GM20000 (cell line): ENCODE data around the gene SYNGR3.
"Not testable (repeated sequence)": the region's sequence is repeated elsewhere in the genome, so short reads cannot be mapped to it uniquely, and the experiment has no call there.

ENCODE experiments used
- DNase-seq: peaks from one replicate; pipeline ENCODE4 v3.0.0; 2012; ENCODE audit warnings: low spot score
- TF ChIP-seq, protein P1 (sequence below): IDR thresholded peaks from 2 replicates; pipeline ENCODE4 v1.5.1; 2012; ENCODE audit warnings: mild to moderate bottlenecking, control low read depth; ENCODE audit errors: extremely low read depth, missing control alignments

SYNGR3 gene

DNA sequence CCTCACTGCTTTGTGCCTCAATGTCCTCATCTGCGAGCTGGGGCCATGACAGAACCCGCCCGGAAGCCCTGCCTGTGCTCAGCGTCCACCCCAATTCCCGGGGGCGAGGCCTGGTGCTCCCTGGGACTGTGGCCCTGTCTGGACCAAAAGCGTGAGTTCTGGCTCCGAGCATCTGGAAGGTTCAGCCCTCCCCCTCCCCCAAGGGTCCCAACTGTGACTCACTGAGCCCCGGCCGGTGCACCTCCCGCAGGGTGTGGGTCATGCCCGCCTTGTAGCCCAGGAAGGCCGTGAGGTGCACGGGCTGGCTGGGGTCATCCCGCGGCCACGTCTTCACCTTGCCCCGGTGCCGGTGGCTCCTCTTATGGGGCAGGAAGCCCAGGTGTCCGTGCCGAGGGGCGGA is 36.0 kb upstream of the SYNGR3 start:
- TF ChIP-seq, protein P1, sequence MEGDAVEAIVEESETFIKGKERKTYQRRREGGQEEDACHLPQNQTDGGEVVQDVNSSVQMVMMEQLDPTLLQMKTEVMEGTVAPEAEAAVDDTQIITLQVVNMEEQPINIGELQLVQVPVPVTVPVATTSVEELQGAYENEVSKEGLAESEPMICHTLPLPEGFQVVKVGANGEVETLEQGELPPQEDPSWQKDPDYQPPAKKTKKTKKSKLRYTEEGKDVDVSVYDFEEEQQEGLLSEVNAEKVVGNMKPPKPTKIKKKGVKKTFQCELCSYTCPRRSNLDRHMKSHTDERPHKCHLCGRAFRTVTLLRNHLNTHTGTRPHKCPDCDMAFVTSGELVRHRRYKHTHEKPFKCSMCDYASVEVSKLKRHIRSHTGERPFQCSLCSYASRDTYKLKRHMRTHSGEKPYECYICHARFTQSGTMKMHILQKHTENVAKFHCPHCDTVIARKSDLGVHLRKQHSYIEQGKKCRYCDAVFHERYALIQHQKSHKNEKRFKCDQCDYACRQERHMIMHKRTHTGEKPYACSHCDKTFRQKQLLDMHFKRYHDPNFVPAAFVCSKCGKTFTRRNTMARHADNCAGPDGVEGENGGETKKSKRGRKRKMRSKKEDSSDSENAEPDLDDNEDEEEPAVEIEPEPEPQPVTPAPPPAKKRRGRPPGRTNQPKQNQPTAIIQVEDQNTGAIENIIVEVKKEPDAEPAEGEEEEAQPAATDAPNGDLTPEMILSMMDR, result no peak
- no peak for DNase-seq

DNA sequence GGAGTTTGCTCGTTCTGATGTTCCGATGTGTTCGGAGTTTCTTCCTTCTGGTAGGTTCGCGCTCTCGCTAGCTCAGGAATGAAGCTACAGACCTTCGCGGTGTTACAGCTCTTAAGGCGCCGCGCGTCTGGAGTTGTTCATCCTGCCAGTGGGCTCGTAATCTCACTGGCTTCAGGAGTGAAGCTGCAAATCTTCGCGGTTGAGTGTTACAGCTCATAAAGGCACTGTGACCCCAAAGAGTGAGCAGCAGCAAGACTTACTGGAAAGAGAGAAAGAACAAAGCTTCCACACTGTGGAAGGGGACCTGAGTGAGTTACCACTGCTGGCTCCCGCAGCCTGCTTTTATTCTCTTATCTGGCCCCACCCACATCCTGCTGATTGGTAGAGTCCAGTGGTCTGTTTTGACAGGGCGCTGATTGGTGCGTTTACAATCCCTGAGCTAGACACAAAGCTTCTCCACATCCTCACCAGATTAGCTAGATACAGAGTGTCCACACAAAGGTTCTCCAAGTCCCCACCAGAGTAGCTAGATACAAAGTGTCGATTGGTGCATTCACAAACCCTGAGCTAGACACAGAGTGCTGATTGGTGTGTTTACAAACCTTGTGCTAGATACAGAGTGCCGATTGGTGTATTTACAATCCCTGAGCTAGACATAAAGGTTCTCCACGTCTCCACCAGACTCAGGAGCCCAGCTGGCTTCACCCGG is 32.2 kb upstream of the SYNGR3 start:
- DNase-seq, result not testable (repeated sequence)

DNA sequence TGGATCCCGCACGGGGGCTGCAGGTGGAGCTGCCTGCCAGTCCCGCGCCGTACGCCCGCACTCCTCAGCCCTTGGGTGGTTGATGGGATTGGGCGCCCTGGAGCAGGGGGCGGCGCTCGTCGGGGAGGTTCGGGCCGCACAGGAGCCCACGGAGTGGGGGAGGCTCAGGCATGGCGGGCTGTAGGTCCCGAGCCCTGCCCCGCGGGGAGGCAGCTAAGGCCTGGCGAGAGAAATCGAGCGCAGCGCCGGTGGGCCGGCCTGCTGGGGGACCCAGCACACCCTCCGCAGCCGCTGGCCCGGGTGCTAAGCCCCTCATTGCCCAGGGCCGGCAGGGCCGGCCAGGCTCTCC is 31.7 kb upstream of the SYNGR3 start:
- DNase-seq, result not testable (repeated sequence)

DNA sequence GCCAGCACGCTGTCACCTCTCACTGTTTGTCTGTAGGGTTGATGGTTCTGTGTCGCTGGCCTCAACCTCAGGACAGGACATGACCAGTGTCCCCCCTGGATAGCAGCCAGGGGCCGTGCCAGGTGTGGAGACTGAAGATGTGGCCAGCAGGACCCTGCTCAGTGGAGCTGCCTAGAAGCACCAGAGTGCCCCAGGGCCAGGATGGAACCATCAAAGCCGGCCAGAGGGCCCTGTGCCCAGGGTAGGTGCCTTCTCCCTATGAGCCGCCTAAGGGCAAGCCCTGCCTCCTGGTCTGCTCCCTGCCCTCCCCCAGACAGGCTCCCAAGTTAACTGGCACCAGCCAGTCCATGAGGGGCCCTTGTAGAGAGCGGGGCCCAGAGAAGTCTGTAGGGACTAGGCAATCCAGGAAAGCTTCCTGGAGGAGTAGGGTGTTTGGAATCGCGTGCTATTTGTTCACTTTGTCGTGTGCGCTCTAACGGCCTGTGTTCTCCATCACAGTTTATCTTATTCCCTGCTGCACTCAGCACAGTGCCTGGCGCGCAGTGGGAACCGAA is 31.0 kb upstream of the SYNGR3 start:
- TF ChIP-seq, protein P1, result no peak

DNA sequence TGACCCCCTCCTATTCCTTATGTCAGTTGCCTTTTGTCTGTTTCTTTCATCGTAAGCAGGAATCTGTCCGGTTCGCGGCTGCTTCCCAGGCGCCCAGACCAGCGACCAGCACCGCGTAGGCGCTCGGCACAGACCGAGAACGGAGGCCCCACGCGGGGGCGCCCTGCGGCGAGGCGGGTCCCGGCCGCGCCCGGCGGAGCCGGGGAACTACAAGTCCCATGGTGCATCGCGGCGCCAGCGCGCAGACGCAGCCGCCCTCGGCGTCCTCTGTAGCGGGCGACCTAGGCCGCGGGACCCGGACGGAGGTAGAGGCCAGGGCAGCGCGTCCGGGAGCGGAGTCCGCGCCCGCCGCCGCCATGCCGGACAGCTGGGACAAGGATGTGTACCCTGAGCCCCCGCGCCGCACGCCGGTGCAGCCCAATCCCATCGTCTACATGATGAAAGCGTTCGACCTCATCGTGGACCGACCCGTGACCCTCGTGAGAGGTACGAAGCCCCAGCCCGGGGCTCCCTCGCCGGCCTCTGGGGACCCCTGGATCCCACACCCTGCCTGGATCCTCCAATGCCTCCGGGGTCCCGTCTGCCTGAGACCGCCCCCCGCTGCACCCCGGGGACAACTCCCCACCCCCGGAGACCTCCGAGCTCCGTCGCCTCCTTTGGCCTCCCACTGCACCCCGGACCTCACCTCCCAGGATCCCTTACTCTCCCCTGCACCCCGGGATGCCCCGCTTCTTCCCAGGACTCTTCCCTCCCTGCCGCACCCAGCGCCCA is 30.3 kb upstream of the SYNGR3 start, which contains the start of gene NDUFB10:
TSS of gene NDUFB10 (plus strand) at position 270 of the 771 bp plus-strand sequence. CDS start at position 357, 87 bp downstream.
- TF ChIP-seq, protein P1, result peak; percentile 85
- peak; percentile 96 for DNase-seq

More for the DNA sequence above, 31.0 kb upstream of the SYNGR3 start:
- no peak for DNase-seq

DNA sequence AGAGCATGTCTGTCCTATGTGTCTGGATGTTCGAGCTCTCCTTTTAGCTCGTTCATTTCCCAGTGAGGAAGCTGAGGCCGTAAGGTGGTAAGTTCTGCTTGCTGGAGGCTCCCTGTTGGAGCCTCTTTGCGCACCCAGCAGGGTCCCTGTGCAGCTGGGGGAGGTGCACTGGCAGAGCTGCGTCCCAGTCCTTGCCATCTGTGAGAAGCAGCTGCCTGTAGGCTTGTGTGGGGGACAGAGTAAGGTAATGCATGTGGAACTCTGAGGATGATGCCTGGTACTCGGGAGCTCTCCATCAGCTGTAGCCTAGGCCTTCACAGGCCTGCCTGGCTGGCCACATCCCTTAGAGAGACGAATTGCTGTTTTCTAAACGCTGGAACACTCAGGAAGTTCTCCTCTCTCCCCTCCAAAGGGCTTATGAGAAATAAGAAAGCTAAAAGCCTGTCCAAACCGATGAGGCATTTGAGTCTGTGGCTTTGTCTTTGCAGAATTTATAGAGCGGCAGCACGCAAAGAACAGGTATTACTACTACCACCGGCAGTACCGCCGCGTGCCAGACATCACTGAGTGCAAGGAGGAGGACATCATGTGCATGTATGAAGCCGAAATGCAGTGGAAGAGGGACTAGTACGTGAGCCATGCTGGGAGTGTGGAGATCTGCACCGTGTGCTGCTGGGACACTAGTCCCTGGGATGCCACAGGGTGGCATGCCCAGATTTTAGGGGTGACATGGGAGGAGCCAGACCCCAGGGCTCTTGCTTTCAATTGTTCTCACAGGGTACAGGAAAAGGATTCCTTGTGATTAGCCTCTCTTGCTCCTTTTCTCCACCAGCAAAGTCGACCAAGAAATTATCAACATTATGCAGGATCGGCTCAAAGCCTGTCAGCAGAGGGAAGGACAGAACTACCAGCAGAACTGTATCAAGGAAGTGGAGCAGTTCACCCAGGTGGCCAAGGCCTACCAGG is 28.8 kb upstream of the SYNGR3 start:
- no peak for DNase-seq
- TF ChIP-seq, protein P1, result no peak

DNA sequence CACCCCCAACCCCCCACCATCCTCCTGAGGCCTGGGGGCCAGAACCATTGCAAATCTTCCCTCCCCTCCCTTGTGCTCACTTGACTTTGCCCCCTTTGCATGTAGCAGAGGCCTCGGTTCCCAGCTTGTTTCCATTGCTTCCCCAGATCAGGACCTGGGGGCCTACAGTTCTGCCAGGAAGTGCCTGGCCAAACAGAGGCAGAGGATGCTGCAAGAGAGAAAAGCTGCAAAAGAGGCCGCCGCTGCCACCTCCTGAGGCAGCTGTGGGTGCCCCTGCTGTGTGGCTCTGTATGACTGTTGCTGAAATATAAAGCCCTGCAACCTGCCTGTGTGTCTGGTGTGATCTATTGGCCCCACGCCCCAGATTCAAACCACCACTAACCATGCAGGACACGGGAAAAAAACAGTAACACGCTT is 28.1 kb upstream of the SYNGR3 start:
- no peak for DNase-seq
- TF ChIP-seq, protein P1, result no peak

DNA sequence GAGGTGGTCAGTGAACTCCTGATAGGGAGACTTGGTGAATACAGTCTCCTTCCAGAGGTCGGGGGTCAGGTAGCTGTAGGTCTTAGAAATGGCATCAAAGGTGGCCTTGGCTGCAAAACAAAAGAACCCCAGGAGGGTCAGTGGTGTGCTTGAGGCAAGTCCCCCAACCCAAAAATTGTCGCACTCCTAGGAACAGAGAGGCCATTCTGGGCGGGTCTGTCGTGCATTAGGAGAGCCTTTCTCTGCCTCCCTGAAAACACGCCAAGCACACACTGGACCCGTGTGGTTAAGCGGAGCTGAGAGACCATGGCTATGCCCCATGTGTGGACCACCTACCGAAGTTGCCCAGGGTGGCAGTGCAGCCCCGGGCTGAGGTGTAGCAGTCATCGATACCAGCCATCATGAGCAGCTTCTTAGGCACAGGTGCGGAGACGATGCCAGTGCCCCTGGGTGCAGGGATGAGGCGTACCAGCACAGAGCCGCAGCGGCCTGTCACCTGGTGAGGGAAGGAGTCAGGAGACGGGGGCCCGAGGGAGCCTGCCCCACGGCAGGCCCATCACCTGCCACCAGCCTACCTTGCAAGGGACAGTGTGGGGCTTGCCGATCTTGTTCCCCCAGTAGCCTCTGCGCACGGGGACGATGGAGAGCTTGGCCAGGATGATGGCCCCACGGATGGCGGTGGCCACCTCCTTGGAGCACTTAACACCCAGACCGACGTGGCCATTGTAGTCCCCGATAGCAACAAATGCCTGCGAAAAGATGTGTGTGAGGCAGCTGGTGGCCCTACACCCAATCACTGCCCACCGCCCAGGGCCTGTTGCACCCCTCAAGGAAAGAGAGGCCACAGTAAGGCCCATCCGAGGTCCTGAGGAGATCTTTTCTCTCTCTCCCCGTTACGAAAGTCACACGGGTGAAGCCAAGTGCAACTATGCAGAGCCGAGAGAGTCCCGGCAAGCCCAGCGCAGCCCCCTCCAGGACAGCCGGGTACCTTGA is 27.3 kb upstream of the SYNGR3 start:
- DNase-seq, result not testable (repeated sequence)
